ENCODE measurements around the gene ZSCAN21.

The ZSCAN21 gene

DNA sequence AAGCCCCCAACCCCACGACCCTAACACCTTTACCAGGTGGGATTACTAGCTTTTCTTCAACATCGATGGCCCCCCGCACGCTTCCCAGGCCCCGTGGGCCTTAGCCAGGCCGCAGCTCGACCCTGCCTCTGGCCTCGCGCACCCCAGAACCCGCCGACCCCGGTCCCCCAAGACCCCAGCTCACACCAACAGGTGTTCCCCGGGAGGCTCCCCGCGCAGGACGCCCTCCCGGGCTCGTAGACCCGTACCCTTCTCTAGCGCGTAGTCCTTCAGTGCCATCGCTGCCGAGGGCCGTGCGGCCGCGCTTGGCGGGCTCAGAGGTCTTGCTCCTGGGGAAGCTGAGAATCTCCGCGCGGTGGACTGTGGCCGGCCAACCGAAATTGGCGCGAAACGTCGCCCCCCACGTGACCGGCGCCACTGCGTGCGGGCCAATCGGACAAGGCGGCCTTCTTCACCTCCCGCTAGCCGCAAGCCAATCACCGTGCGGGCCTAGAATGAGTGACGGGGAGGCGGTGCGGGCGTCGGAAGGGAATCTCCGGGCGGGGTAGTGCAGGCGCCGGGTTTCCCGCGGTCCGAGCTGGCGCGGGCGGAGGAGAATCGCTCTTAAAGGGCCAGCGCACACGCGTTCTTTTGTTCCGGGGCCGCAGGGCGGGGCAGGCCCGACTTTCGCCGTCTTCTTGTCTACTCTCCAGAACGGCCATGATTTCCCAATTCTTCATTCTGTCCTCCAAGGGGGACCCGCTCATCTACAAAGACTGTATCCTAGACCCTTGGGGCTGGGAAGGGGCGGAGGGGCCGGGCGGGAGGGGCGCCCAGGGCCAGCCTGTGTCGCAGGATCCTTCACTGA lies 51.7 kb downstream of the ZSCAN21 start, which contains the start of the genes AP4M1 and MCM7:
Gene AP4M1 (plus strand): TSS at position 628 of the 847 bp plus-strand sequence. CDS start 72 bp downstream, at position 700.
Gene MCM7 (minus strand): TSS at position 382 of the 847 bp plus-strand sequence. CDS start 103 bp downstream, at position 279.
- DNase-seq: peak; percentile 100

- peak; percentile 15 for DNase-seq
These were observed 53.6 kb downstream of the ZSCAN21 start for GRCh38 chr7:100102950-100103840.

DNA sequence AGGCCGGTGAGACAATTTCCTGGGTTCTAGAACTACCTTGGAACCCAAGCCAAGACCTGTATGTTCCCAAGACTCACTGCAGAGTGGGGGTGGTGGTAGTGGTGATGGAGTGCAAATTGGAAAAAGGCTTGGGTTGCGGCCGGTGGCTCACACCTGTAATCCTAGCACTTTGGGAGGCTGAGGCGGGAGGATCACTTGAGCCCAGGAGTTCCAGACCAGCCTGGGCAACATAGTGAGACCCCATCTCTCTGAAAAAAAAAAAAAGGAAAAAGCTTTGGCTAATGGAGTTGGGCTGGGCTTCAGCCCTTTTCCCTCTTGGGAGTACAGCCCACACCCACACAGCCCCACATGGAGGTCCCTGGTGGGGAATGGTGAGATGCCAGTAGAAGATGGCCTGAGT lies 56.0 kb downstream of the ZSCAN21 start:
- DNase-seq: no peak

GRCh38 chr7:100106633-100107032 lies 57.1 kb downstream of the ZSCAN21 start:
- no peak for DNase-seq

GRCh38 chr7:100107125-100107737 lies 57.7 kb downstream of the ZSCAN21 start:
- DNase-seq: no peak

GRCh38 chr7:100107890-100108289 lies 58.3 kb downstream of the ZSCAN21 start:
- no peak for DNase-seq

DNA sequence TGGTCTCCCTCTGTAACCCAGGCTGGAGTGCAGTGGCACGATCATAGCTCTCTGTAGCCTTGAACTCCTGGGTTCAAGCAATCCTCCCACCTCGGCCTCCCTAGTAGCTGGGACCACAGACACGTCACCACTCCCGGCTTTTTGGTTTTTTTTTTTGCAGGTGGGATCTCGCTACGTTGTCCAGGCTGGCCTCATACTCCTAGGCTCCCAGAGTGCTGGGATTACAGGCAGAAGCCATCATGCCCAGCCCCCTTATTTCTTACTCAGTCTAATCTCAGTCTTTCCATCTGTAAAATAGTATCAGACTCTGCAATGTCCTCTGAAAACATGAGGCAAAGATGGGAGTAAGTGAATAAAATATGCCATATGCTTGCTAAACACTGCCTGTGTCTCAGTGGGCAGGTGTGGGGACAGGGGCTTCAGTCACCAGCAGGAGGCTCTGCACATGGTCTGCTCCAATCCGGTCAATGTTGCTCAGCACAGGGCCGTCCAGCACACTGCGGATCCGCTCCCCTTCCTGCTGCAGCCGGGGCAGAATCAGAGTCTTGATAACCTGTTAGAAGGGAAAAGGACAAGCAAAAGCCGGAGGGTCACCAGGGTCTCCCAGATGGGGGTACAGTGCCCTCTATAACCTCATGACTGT lies 60.1 kb downstream of the ZSCAN21 start:
- DNase-seq: no peak

GRCh38 chr7:100111156-100111555 lies 61.6 kb downstream of the ZSCAN21 start:
- no peak for DNase-seq

- no peak for DNase-seq
These were observed 62.3 kb downstream of the ZSCAN21 start for GRCh38 chr7:100111914-100112313.
